CD14-positive monocyte (primary cell): ENCODE results near the gene ZFP91. TPM values are rescaled to one million over a fixed set of nuclear protein-coding genes. Genes with fewer than 3 reads are reported as not detected.
"Not testable (repeated sequence)": the region's sequence is repeated elsewhere in the genome, so short reads cannot be mapped to it uniquely, and the experiment has no call there.

Source experiments
- DNase-seq, 3 donors: peaks; one replicate each; pipeline ENCODE4 v3.0.0-alpha.2; 2011 to 2022
- H2AFZ ChIP-seq: 2 replicates; pipeline ENCODE4 v1.6.0; 2012; ENCODE audit warnings: mild to moderate bottlenecking, low read depth, low read length, inconsistent platforms; ENCODE audit not compliant: insufficient read depth, poor library complexity, severe bottlenecking
- H3K27ac ChIP-seq, 2 donors: 1 replicate in 1 of 2; 2 replicates in 1 of 2; pipeline ENCODE4 v1.5.1; 2012 to 2013; ENCODE audit warnings: low read length in 2 of 2, control low read depth in 1 of 2, inconsistent platforms in 1 of 2, low read depth in 1 of 2, mild to moderate bottlenecking in 1 of 2
- H3K27me3 ChIP-seq, 2 donors: one replicate each; pipeline versions ENCODE4 v1.6.0 to v1.6.1; 2011 to 2013; ENCODE audit warnings: low read length in 2 of 2; ENCODE audit not compliant: control insufficient read depth in 2 of 2, insufficient read depth in 2 of 2
- H3K36me3 ChIP-seq, 2 donors: replicated peaks in 1 of 2; 1 replicate in 1 of 2; 2 replicates in 1 of 2; pipeline versions ENCODE4 v1.5.1 to v1.6.1; 2012 to 2013; ENCODE audit warnings: low read length in 2 of 2, control low read depth in 1 of 2, inconsistent platforms in 1 of 2, mild to moderate bottlenecking in 1 of 2; ENCODE audit not compliant: insufficient read depth in 2 of 2, control insufficient read depth in 1 of 2
- H3K4me1 ChIP-seq, 2 donors: 1 replicate in 1 of 2; 2 replicates in 1 of 2; pipeline versions ENCODE4 v1.5.1 to v1.6.1; 2012 to 2013; ENCODE audit warnings: low read length in 2 of 2, control low read depth in 1 of 2, inconsistent platforms in 1 of 2, mild to moderate bottlenecking in 1 of 2, moderate library complexity in 1 of 2; ENCODE audit not compliant: insufficient read depth in 2 of 2, control insufficient read depth in 1 of 2
- H3K4me2 ChIP-seq: replicated peaks from 2 replicates; pipeline ENCODE3; 2012; ENCODE audit warnings: low read length, moderate library complexity, mild to moderate bottlenecking; ENCODE audit not compliant: poor library complexity, severe bottlenecking; ENCODE audit errors: extremely low read depth
- H3K4me3 ChIP-seq, 3 experiments: fragments of 200-600 bp in 1 of 3; sonication (generic) in 1 of 3; replicated peaks in 1 of 3; 1 replicate in 2 of 3; 2 replicates in 1 of 3; pipeline ENCODE4 v1.5.1; 2011 to 2013; ENCODE audit warnings: low read length in 3 of 3, mild to moderate bottlenecking in 3 of 3, control low read depth in 2 of 3, low read depth in 2 of 3, inconsistent platforms in 1 of 3, moderate library complexity in 1 of 3
- H3K79me2 ChIP-seq: 2 replicates; pipeline ENCODE4 v1.6.0; 2012; ENCODE audit warnings: mild to moderate bottlenecking, control low read depth, inconsistent platforms, low read length, moderate library complexity; ENCODE audit not compliant: insufficient read depth
- H3K9ac ChIP-seq: 2 replicates; pipeline ENCODE4 v1.6.0; 2017; ENCODE audit warnings: low read length, mild to moderate bottlenecking; ENCODE audit not compliant: insufficient read depth, poor library complexity, severe bottlenecking
- H3K9me3 ChIP-seq, 2 donors: replicated peaks in 1 of 2; 1 replicate in 1 of 2; 2 replicates in 1 of 2; pipeline versions ENCODE4 v1.5.1 to v1.6.1; 2012 to 2013; ENCODE audit warnings: low read length in 2 of 2, control low read depth in 1 of 2; ENCODE audit not compliant: control insufficient read depth in 1 of 2, insufficient read depth in 1 of 2
- H4K20me1 ChIP-seq: 2 replicates; pipeline ENCODE4 v1.6.0; 2012; ENCODE audit warnings: mild to moderate bottlenecking, low read length, control low read depth, moderate library complexity; ENCODE audit not compliant: insufficient read depth
- H3K27ac Mint-ChIP-seq, 7 donors: one replicate each; pipeline ENCODE4 v1.8.0; 2020; ENCODE audit warnings: mild to moderate bottlenecking in 7 of 7, mixed read lengths in 7 of 7, moderate library complexity in 6 of 7, inconsistent platforms in 2 of 7
- H3K27me3 Mint-ChIP-seq, 3 donors: one replicate each; pipeline ENCODE4 v1.8.0; 2021 to 2022; ENCODE audit warnings: low read depth in 3 of 3, mild to moderate bottlenecking in 3 of 3, mixed read lengths in 3 of 3, moderate library complexity in 3 of 3, inconsistent platforms in 1 of 3
- H3K36me3 Mint-ChIP-seq, 2 donors: one replicate each; pipeline ENCODE4 v1.8.0; 2020; ENCODE audit warnings: mixed read lengths in 2 of 2, inconsistent platforms in 1 of 2, mild to moderate bottlenecking in 1 of 2
- H3K4me1 Mint-ChIP-seq: one replicate; pipeline ENCODE4 v1.8.0; 2020; ENCODE audit warnings: mild to moderate bottlenecking, mixed read lengths
- H3K4me3 Mint-ChIP-seq, 2 donors: one replicate each; pipeline ENCODE4 v1.8.0; 2020; ENCODE audit warnings: mild to moderate bottlenecking in 2 of 2, mixed read lengths in 2 of 2, moderate library complexity in 1 of 2
- H3K9me3 Mint-ChIP-seq, 7 donors: one replicate each; pipeline ENCODE4 v1.8.0; 2020 to 2022; ENCODE audit warnings: mixed read lengths in 7 of 7, mild to moderate bottlenecking in 6 of 7, moderate library complexity in 6 of 7, inconsistent platforms in 2 of 7
- CTCF ChIP-seq: fragments of 200-600 bp; IDR thresholded peaks from one replicate; pipeline ENCODE4 v1.8.0; 2022; ENCODE audit warnings: antibody characterized with exemption, mild to moderate bottlenecking
- WGBS: methylation state at CpG from one replicate; pipeline ENCODE4 v1.1.5; 2013; ENCODE audit warnings: missing lambda C conversion rate; ENCODE audit not compliant: insufficient coverage; 5-methylcytosine and 5-hydroxymethylcytosine counted together
- intact Hi-C, 2 donors: fragments of 100-400 bp; cut with micrococcal nuclease; formaldehyde crosslinking; loops; one replicate each; pipeline versions ENCODE4 v1.15.0 to v1.15.1; 2023
- polyA plus RNA-seq, 3 donors: library from polyadenylated mRNA; depleted of rRNA in 1 of 3; unstranded in 2 of 3; stranded (reverse) in 1 of 3; fragments of 300-500 nt in 2 of 3; fragments of >200 nt in 1 of 3; fragmentation: Illumina TruSeq in 2 of 3; gene quantifications; 1 replicate in 2 of 3; 2 replicates in 1 of 3; pipeline ENCODE4 v1.2.3, GENCODE V29; 2012 to 2021

The ZFP91 gene
- polyA plus RNA-seq, 3 donors: 8.0 to 15.8 (median 8.3) TPM

GRCh38 chr11:58564231-58564630, 14.6 kb upstream of the ZFP91 start:
- Mint-ChIP-seq H3K27ac (no peak overlapping the region), H3K27me3 (no peaks in the 10 kb centered on the region), H3K4me1 (peaks cover 15% of the 10 kb centered on the region), H3K9me3 (no peaks in the 10 kb centered on the region), H3K4me3 (no peak overlapping the region), H3K36me3 (peaks cover 53 to 73% of the 10 kb centered on the region in 2 donors)
- no peak for TF ChIP-seq CTCF
- intact Hi-C loops: no loop called here
- no peak overlapping the region for H3K9ac ChIP-seq
- peaks cover 100% of the 10 kb centered on the region for H4K20me1 ChIP-seq
- H3K4me3 ChIP-seq: no peak overlapping the region
- no peak overlapping the region for H3K27ac ChIP-seq
- no peak overlapping the region for H2AFZ ChIP-seq
- H3K27me3 ChIP-seq: no peaks in the 10 kb centered on the region
- H3K4me2 ChIP-seq: no peak overlapping the region
- H3K4me1 ChIP-seq: peaks cover 0 to 8% of the 10 kb centered on the region in 2 donors
- peaks cover 86% of the 10 kb centered on the region for H3K79me2 ChIP-seq
- H3K9me3 ChIP-seq: no peaks in the 10 kb centered on the region
- no peak for DNase-seq
- H3K36me3 ChIP-seq: peaks cover 57 to 99% of the 10 kb centered on the region in 2 donors

GRCh38 chr11:58567889-58568512, 10.9 kb upstream of the ZFP91 start:
- H3K79me2 ChIP-seq: peaks cover 98% of the 10 kb centered on the region
- Mint-ChIP-seq H3K4me3 (no peak overlapping the region), H3K36me3 (peaks cover 50 to 66% of the 10 kb centered on the region in 2 donors), H3K27me3 (no peaks in the 10 kb centered on the region), H3K27ac (peak overlapping the region in 6 of 7 donors; percentile 33 to 89 (median 71)), H3K9me3 (no peaks in the 10 kb centered on the region), H3K4me1 (peaks cover 18% of the 10 kb centered on the region)
- H3K36me3 ChIP-seq: peaks cover 49 to 78% of the 10 kb centered on the region in 2 donors
- H3K4me1 ChIP-seq: peaks cover 7 to 21% of the 10 kb centered on the region in 2 donors
- TF ChIP-seq CTCF: peak; percentile 82
- H3K9ac ChIP-seq: no peak overlapping the region
- no peak overlapping the region for H3K27ac ChIP-seq
- peaks cover 84% of the 10 kb centered on the region for H4K20me1 ChIP-seq
- H3K4me3 ChIP-seq: no peak overlapping the region
- no peak overlapping the region for H2AFZ ChIP-seq
- peak; percentile 69 to 81 (median 74) for DNase-seq
- no peaks in the 10 kb centered on the region for H3K27me3 ChIP-seq
- no peaks in the 10 kb centered on the region for H3K9me3 ChIP-seq
- intact Hi-C loops: no loop called here
- WGBS: 100% methylated on average over 1 of the region's 4 CpGs
- H3K4me2 ChIP-seq: no peak overlapping the region

- not testable (repeated sequence) for H3K27me3 Mint-ChIP-seq, H3K27me3 ChIP-seq, H3K9me3 Mint-ChIP-seq, H3K9me3 ChIP-seq, H2AFZ ChIP-seq, DNase-seq
- peak overlapping the region; percentile 51 for H3K9ac ChIP-seq
- peaks cover 82% of the 10 kb centered on the region for H3K79me2 ChIP-seq
- peak overlapping the region; percentile 96 to 100 (median 100) for H3K27ac Mint-ChIP-seq
- intact Hi-C loops: loop anchor here in 1 of 2 donors (10.0 kb wide), 3 partner anchors 572 to 908 kb away; partner anchors contain the start of genes FAM111A and ZDHHC5
- WGBS: no CpG with 5 or more reads among the region's 14 CpGs
- H3K4me2 ChIP-seq: peak overlapping the region; percentile 92
- peaks cover 59% of the 10 kb centered on the region for H3K4me1 Mint-ChIP-seq
- peaks cover 56 to 67% of the 10 kb centered on the region in 2 donors for H3K4me1 ChIP-seq
- H3K27ac ChIP-seq: peak overlapping the region; percentile 84 to 100
- peaks cover 43% of the 10 kb centered on the region for H4K20me1 ChIP-seq
- peaks cover 21 to 30% of the 10 kb centered on the region in 2 donors for H3K36me3 ChIP-seq
- H3K36me3 Mint-ChIP-seq: peaks cover 26 to 27% of the 10 kb centered on the region in 2 donors
- H3K4me3 Mint-ChIP-seq: peak overlapping the region; percentile 57 to 62
- peak overlapping the region in 1 of 3 experiments; percentile 75 for H3K4me3 ChIP-seq
Measured at GRCh38 chr11:58572906-58573305, 6.0 kb upstream of the ZFP91 start.
